ENCODE data around the gene NAGK. TPM values are rescaled to one million over a fixed set of nuclear protein-coding genes. Genes with fewer than 3 reads are reported as not detected.
"Not testable (repeated sequence)": the region's sequence is repeated elsewhere in the genome, so short reads cannot be mapped to it uniquely, and the experiment has no call there.

Gene NAGK
- total and polyA plus RNA-seq, 2 donors (not counting 1 experiment from before 2014, with no cell fraction given) = 221 to 230 TPM

GRCh38 chr2:71092491-71093260 is 24.2 kb downstream of the NAGK start:
- H3K27ac ChIP-seq (ENCODE audit: low read length in 2 of 2); H3K79me2 ChIP-seq (ENCODE audit: control insufficient read depth, insufficient read depth, low read length); H3K4me3 ChIP-seq (ENCODE audit: control extremely low read depth in 1 of 5, extremely low read depth in 1 of 5, insufficient read depth in 1 of 5, low read depth in 2 of 5, low read length in 4 of 5); DNase-seq; H3K4me2 ChIP-seq (replicated peaks; ENCODE audit: low read depth, low read length, poor library complexity, severe bottlenecking); H3K36me3 ChIP-seq (replicated peaks in 1 of 2; ENCODE audit: control extremely low read depth in 1 of 2, control insufficient read depth in 1 of 2, extremely low read depth in 1 of 2, insufficient read depth in 2 of 2, low read length in 1 of 2); H2AFZ ChIP-seq (ENCODE audit: insufficient read depth, low read depth, low read length, poor library complexity, severe bottlenecking); H3K9ac ChIP-seq (ENCODE audit: low read length); H3K4me3 Mint-ChIP-seq; H4K20me1 ChIP-seq (ENCODE audit: control insufficient read depth, insufficient read depth, low read length, poor library complexity, severe bottlenecking); intact Hi-C loops (cut with micrococcal nuclease); ATAC-seq (ENCODE audit: low read depth); H3K4me1 ChIP-seq (ENCODE audit: control insufficient read depth in 2 of 2, insufficient read depth in 2 of 2, low read length in 2 of 2); H3K9me3 Mint-ChIP-seq (ENCODE audit: insufficient read depth); H3K27ac Mint-ChIP-seq; CTCF ChIA-PET; H3K9me3 ChIP-seq (ENCODE audit: control extremely low read depth in 1 of 3, control insufficient read depth in 2 of 3, insufficient read depth in 1 of 3, low read length in 2 of 3); H3K4me1 Mint-ChIP-seq; H3K27me3 ChIP-seq (replicated peaks in 1 of 4; ENCODE audit: control extremely low read depth in 1 of 4, control insufficient read depth in 3 of 4, insufficient read depth in 4 of 4, low read length in 3 of 4): not testable (repeated sequence)
- POLR2A ChIA-PET = interaction anchor here (0.9 kb wide), 1 partner anchor 25 kb away, joined by 3 read pairs; no protein-coding TSS in a partner anchor
- H3K27me3 Mint-ChIP-seq = peaks cover 16% of the 10 kb centered on the region
- WGBS (ENCODE audit: insufficient coverage) = 93% methylated on average over 27 of the region's 33 CpGs

- Histone ChIP-seq H3K27me3 (replicated peaks in 1 of 4; ENCODE audit: control extremely low read depth in 1 of 4, control insufficient read depth in 3 of 4, insufficient read depth in 4 of 4, low read length in 3 of 4) (peaks cover 0 to 2% (median 1%) of the 10 kb centered on the region in 4 experiments), H2AFZ (ENCODE audit: insufficient read depth, low read depth, low read length, poor library complexity, severe bottlenecking) (no peak overlapping the region), H3K9me3 (ENCODE audit: control extremely low read depth in 1 of 3, control insufficient read depth in 2 of 3, insufficient read depth in 1 of 3, low read length in 2 of 3) (no peaks in the 10 kb centered on the region), H3K4me3 (ENCODE audit: control extremely low read depth in 1 of 5, extremely low read depth in 1 of 5, insufficient read depth in 1 of 5, low read depth in 2 of 5, low read length in 4 of 5) (no peak overlapping the region), H3K27ac (ENCODE audit: low read length in 2 of 2) (no peak overlapping the region), H3K4me2 (replicated peaks; ENCODE audit: low read depth, low read length, poor library complexity, severe bottlenecking) (no peak overlapping the region), H3K79me2 (ENCODE audit: control insufficient read depth, insufficient read depth, low read length) (no peaks in the 10 kb centered on the region), H3K4me1 (ENCODE audit: control insufficient read depth in 2 of 2, insufficient read depth in 2 of 2, low read length in 2 of 2) (no peaks in the 10 kb centered on the region), H4K20me1 (ENCODE audit: control insufficient read depth, insufficient read depth, low read length, poor library complexity, severe bottlenecking) (no peaks in the 10 kb centered on the region), H3K36me3 (replicated peaks in 1 of 2; ENCODE audit: control extremely low read depth in 1 of 2, control insufficient read depth in 1 of 2, extremely low read depth in 1 of 2, insufficient read depth in 2 of 2, low read length in 1 of 2) (no peaks in the 10 kb centered on the region), H3K9ac (ENCODE audit: low read length) (no peak overlapping the region)
- no peaks in the 10 kb centered on the region for H3K9me3 Mint-ChIP-seq (ENCODE audit: insufficient read depth)
- no peak overlapping the region for H3K27ac Mint-ChIP-seq
- CTCF ChIA-PET = interaction anchor here (0.8 to 5.0 kb wide), 15 partner anchors 9 to 136 kb away, joined by 3 to 43 read pairs (median 4); partner anchors contain the start of genes MCEE and NAGK
- POLR2A ChIA-PET = no interaction called here
- peak; percentile 73 for TF ChIP-seq CTCF (IDR thresholded peaks at IDR 0.05)
- TF ChIP-seq EZH2 (IDR thresholded peaks at IDR 0.05; ENCODE audit: borderline replicate concordance, insufficient read depth, low read depth, low read length, poor library complexity, severe bottlenecking) = no peak
- peaks cover 5% of the 10 kb centered on the region for H3K27me3 Mint-ChIP-seq
- ATAC-seq (ENCODE audit: low read depth) = peak; percentile 49
- peak; percentile 49 for DNase-seq
- no peak overlapping the region for H3K4me3 Mint-ChIP-seq
- WGBS (ENCODE audit: insufficient coverage) = no CpG with 5 or more reads among the region's 3 CpGs
- intact Hi-C loops (cut with micrococcal nuclease) = loop anchor here (1.0 kb wide), 1 partner anchor 51 kb away; no protein-coding TSS in a partner anchor
- no peaks in the 10 kb centered on the region for H3K4me1 Mint-ChIP-seq
These were observed 31.9 kb downstream of the NAGK start for GRCh38 chr2:71100195-71100964.
